Peyer's patch (tissue), 4 donors: ENCODE measurements around the gene MEG3.

Source experiments
- CTCF ChIP-seq, 6 experiments: fragments of 450-650 bp in 4 of 6; fragments of 200-600 bp in 2 of 6; sonication (generic) in 1 of 6; IDR thresholded peaks; one replicate each; pipeline ENCODE4 v1.5.1; 2017 to 2019; ENCODE audit warnings: antibody characterized with exemption in 6 of 6, mild to moderate bottlenecking in 3 of 6, moderate library complexity in 1 of 6
- POLR2A ChIP-seq, 2 donors: fragments of 450-650 bp; IDR thresholded peaks; one replicate each; pipeline ENCODE4 v1.5.1; 2017; ENCODE audit warnings: antibody characterized with exemption in 2 of 2, mild to moderate bottlenecking in 2 of 2, moderate library complexity in 2 of 2

GRCh38 chr14:100864206-100864605, 38.3 kb downstream of the MEG3 start:
- TF ChIP-seq CTCF (IDR thresholded peaks at IDR 0.05) (no peak), POLR2A (IDR thresholded peaks at IDR 0.05) (no peak)
